Measurements from ENCODE around the gene TRABD2B. TPM values are rescaled to one million over a fixed set of nuclear protein-coding genes. Genes with fewer than 3 reads are reported as not detected.

Gene TRABD2B
- total and polyA plus RNA-seq, 8 donors: 0.99 to 5.2 (median 3.3) TPM

DNA sequence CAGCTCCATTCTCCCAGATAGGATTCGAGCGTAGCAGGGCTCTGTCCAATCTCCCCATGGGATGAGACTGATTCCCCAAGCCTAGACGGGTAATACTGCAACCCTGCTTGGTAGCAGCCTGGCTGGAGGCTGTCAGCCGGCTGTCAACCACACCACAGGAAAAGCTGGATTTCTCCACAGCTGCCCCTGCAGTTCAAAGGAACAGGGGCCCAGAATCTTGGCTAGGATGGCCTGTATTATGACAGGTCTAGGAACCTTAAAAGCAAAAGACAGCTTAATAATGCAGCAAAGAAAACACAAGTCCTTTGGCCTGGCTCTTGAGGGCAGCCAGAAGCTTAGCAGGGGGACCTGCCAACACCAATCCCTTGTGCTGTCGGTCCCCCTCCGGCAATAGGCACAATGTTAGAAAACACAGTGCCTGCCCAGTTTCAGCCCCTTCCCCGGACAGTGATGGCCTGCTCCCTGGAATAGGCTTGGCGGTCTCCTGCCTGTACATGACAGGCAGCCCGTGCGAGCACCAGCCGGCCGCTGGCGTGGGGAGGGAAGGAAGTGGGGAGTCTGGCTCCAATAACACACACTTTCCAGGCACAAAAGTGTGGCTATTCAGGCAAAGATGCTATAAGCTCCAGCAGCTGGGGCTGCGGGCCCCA, 90.5 kb downstream of the TRABD2B start:
- intact Hi-C loops (cut with DNase I): no loop called here
- DNase-seq (peak in 1 of 4 donors; percentile 75), ATAC-seq (no peak)
- no peaks in the 10 kb centered on the region for H3K36me3 ChIP-seq
- TF ChIP-seq CTCF (IDR thresholded peaks at IDR 0.05): no peak
- H3K4me1 ChIP-seq: peaks cover 0 to 6% of the 10 kb centered on the region in 2 donors
- no peaks in the 10 kb centered on the region for H3K9me3 ChIP-seq
- H3K27ac ChIP-seq: no peak overlapping the region
- no peaks in the 10 kb centered on the region for H3K27me3 ChIP-seq
- no peak overlapping the region for H3K4me3 ChIP-seq

DNA sequence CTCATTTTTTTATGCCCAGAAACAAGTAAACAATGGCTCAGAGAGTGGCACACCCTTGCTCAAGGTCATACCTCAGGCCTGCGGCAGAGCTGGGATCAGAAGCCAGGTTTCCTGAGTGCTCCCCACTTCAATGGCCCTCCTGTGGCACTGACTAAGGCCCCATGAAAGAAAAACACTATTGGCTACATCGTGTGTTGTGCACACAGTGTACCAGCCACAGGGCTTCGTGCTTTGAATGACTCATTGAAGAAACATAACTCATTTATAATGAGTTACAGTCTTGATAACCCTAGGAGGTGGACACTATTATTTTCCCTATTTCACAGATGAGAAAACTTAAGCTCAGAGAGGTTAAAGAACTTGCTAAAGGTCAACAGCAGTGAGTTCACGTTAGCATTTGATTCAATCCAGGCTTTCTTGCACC, 91.2 kb downstream of the TRABD2B start:
- no peak overlapping the region for H3K4me3 ChIP-seq
- no peaks in the 10 kb centered on the region for H3K36me3 ChIP-seq
- intact Hi-C loops (cut with DNase I): no loop called here
- H3K4me1 ChIP-seq: peaks cover 0 to 6% of the 10 kb centered on the region in 2 donors
- peak; percentile 98 for ATAC-seq
- H3K27me3 ChIP-seq: no peaks in the 10 kb centered on the region
- DNase-seq: peak in 1 of 4 donors; percentile 73
- no peaks in the 10 kb centered on the region for H3K9me3 ChIP-seq
- TF ChIP-seq CTCF (IDR thresholded peaks at IDR 0.05): no peak
- no peak overlapping the region for H3K27ac ChIP-seq

DNA sequence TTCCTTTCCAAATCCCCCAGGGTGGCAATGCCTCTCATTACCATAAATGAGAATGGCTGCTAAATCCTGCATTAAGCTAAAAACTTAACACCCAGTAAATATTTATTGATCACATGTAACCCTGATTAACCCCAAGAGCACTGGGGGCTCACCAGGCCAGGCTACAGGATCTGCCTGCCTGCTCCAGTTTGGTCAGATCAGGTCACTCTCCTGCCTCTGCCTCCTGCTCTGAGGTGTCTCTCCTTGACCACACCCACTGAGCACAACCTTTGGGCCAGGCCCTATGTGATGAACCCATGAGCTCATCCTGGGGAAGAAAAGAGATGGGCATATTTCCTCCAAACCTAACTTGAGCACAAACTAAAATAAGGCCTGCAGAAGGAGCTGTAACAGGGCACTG, 93.5 kb downstream of the TRABD2B start:
- H3K9me3 ChIP-seq: no peaks in the 10 kb centered on the region
- H3K36me3 ChIP-seq: no peaks in the 10 kb centered on the region
- intact Hi-C loops (cut with DNase I): no loop called here
- DNase-seq (no peak), ATAC-seq (no peak)
- no peaks in the 10 kb centered on the region for H3K27me3 ChIP-seq
- H3K4me1 ChIP-seq: peaks cover 0 to 6% of the 10 kb centered on the region in 2 donors
- H3K27ac ChIP-seq: no peak overlapping the region
- H3K4me3 ChIP-seq: no peak overlapping the region
- no peak for TF ChIP-seq CTCF (IDR thresholded peaks at IDR 0.05)

- TF ChIP-seq CTCF (IDR thresholded peaks at IDR 0.05): no peak
- no peak for DNase-seq
- Histone ChIP-seq H3K4me1 (no peaks in the 10 kb centered on the region), H3K9me3 (no peaks in the 10 kb centered on the region), H3K4me3 (no peak overlapping the region), H3K36me3 (no peaks in the 10 kb centered on the region), H3K27me3 (no peaks in the 10 kb centered on the region), H3K27ac (no peak overlapping the region)
- intact Hi-C loops (cut with DNase I): no loop called here
- ATAC-seq: no peak
These were observed 96.1 kb downstream of the TRABD2B start for GRCh38 chr1:47901001-47901575.

GRCh38 chr1:47898133-47898845, 98.9 kb downstream of the TRABD2B start:
- no peak for ATAC-seq
- H3K4me1 ChIP-seq: peaks cover 0 to 3% of the 10 kb centered on the region in 2 donors
- no peak overlapping the region for H3K4me3 ChIP-seq
- H3K36me3 ChIP-seq: no peaks in the 10 kb centered on the region
- intact Hi-C loops (cut with DNase I): no loop called here
- H3K27ac ChIP-seq: no peak overlapping the region
- H3K27me3 ChIP-seq: no peaks in the 10 kb centered on the region
- no peak for TF ChIP-seq CTCF (IDR thresholded peaks at IDR 0.05)
- no peaks in the 10 kb centered on the region for H3K9me3 ChIP-seq
- DNase-seq: no peak
